SU-DHL-6 (cell line): ENCODE data around the gene CRHBP.

Experiments used
- CTCF ChIP-seq: fragments of 200-600 bp; sonication (generic); IDR thresholded peaks from one replicate; pipeline ENCODE4 v1.5.1; 2017; ENCODE audit warnings: antibody characterized with exemption, mild to moderate bottlenecking, low read length, moderate library complexity; ENCODE audit not compliant: insufficient read depth, poor library complexity, severe bottlenecking
- EZH2phosphoT487 ChIP-seq: fragments of 200-600 bp; sonication (generic), shearing (Covaris generic); conservative IDR thresholded peaks from 2 replicates; pipeline ENCODE4 v1.6.1; 2018; ENCODE audit warnings: mild to moderate bottlenecking, antibody characterized with exemption, low read length, moderate library complexity, mixed read lengths

- TF ChIP-seq CTCF = no peak
- no peak for TF ChIP-seq EZH2phosphoT487
Measured at GRCh38 chr5:76982450-76982849, 29.6 kb downstream of the CRHBP start.
